HCT116 (cell line): ENCODE data around the gene PCDHB5.
"Not testable (repeated sequence)": the region's sequence is repeated elsewhere in the genome, so short reads cannot be mapped to it uniquely, and the experiment has no call there.

Experiments
- EGR1 ChIP-seq: IDR thresholded peaks from 2 replicates; pipeline ENCODE4 v1.6.1; 2012; ENCODE audit warnings: low read depth
- EZH2 ChIP-seq: fragments of 200-600 bp; sonication (generic); IDR thresholded peaks from 2 replicates; pipeline ENCODE4 v1.6.1; 2017; ENCODE audit warnings: antibody characterized with exemption, mixed run types
- EZH2phosphoT487 ChIP-seq: fragments of 200-600 bp; IDR thresholded peaks from 2 replicates; pipeline ENCODE4 v1.6.1; 2018; ENCODE audit warnings: antibody characterized with exemption, borderline replicate concordance
- POLR2A ChIP-seq: IDR thresholded peaks from 2 replicates; pipeline ENCODE4 v1.7.0; 2011; ENCODE audit warnings: borderline replicate concordance; ENCODE audit not compliant: insufficient read depth, insufficient read length; ENCODE audit errors: extremely low read depth
- POLR2AphosphoS5 ChIP-seq: IDR thresholded peaks from 2 replicates; pipeline ENCODE4 v1.6.1; 2011; ENCODE audit warnings: mild to moderate bottlenecking, low read depth, low read length, moderate library complexity
- RAD21 ChIP-seq: IDR thresholded peaks from 2 replicates; pipeline ENCODE4 v1.6.1; 2012; ENCODE audit warnings: low read depth, mild to moderate bottlenecking
- SIN3A ChIP-seq: IDR thresholded peaks from 2 replicates; pipeline ENCODE4 v1.6.1; 2012; ENCODE audit warnings: low read depth
- SP1 ChIP-seq: IDR thresholded peaks from 2 replicates; pipeline ENCODE4 v1.6.1; 2012; ENCODE audit warnings: low read depth
- ZNF274 ChIP-seq: fragments of 200-500 bp; sonication (Bioruptor generic); IDR thresholded peaks from 2 replicates; pipeline ENCODE4 v1.6.1; 2014; ENCODE audit warnings: mild to moderate bottlenecking, low read depth, low read length, inconsistent platforms
- TF ChIP-seq, protein P1 (sequence below), 3 experiments: fragments of 200-600 bp in 1 of 3; sonication (generic) in 1 of 3; IDR thresholded peaks in 2 of 3; conservative IDR thresholded peaks in 1 of 3; 2 replicates each; pipeline ENCODE4 v1.5.1; 2012 to 2017; ENCODE audit warnings: low read depth in 2 of 3, low read length in 2 of 3, antibody characterized with exemption in 1 of 3, borderline replicate concordance in 1 of 3, control low read depth in 1 of 3, mild to moderate bottlenecking in 1 of 3, mixed read lengths in 1 of 3, mixed run types in 1 of 3, moderate library complexity in 1 of 3; ENCODE audit not compliant: insufficient read depth in 1 of 3
- TF ChIP-seq, protein P2 (sequence below): IDR thresholded peaks from 2 replicates; pipeline ENCODE4 v1.6.1; 2012; ENCODE audit warnings: low read depth

DNA sequence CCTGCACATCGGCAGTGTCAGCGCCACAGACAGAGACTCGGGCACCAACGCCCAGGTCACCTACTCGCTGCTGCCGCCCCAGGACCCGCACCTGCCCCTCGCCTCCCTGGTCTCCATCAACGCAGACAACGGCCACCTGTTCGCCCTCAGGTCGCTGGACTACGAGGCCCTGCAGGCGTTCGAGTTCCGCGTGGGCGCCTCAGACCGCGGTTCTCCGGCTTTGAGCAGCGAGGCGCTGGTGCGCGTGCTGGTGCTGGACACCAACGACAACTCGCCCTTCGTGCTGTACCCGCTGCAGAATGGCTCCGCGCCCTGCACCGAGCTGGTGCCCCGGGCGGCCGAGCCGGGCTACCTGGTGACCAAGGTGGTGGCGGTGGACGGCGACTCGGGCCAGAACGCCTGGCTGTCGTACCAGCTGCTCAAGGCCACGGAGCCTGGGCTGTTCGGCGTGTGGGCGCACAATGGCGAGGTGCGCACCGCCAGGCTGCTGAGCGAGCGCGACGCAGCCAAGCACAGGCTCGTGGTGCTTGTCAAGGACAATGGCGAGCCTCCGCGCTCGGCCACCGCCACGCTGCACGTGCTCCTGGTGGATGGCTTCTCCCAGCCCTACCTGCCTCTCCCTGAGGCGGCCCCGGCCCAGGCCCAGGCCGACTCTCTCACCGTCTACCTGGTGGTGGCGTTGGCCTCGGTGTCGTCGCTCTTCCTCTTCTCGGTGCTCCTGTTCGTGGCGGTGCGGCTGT is 11.4 kb upstream of the PCDHB5 start:
- TF ChIP-seq, protein P1, sequence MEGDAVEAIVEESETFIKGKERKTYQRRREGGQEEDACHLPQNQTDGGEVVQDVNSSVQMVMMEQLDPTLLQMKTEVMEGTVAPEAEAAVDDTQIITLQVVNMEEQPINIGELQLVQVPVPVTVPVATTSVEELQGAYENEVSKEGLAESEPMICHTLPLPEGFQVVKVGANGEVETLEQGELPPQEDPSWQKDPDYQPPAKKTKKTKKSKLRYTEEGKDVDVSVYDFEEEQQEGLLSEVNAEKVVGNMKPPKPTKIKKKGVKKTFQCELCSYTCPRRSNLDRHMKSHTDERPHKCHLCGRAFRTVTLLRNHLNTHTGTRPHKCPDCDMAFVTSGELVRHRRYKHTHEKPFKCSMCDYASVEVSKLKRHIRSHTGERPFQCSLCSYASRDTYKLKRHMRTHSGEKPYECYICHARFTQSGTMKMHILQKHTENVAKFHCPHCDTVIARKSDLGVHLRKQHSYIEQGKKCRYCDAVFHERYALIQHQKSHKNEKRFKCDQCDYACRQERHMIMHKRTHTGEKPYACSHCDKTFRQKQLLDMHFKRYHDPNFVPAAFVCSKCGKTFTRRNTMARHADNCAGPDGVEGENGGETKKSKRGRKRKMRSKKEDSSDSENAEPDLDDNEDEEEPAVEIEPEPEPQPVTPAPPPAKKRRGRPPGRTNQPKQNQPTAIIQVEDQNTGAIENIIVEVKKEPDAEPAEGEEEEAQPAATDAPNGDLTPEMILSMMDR (IDR thresholded peaks at IDR 0.05 in 2 of 3, conservative IDR thresholded peaks at IDR 0.05 in 1 of 3; ENCODE audit: borderline replicate concordance in 1 of 3, insufficient read depth in 1 of 3, low read depth in 2 of 3, low read length in 2 of 3), result not testable (repeated sequence)
- TF ChIP-seq POLR2A, EGR1, SP1, SIN3A, EZH2, RAD21, ZNF274, POLR2AphosphoS5, EZH2phosphoT487: not testable (repeated sequence)
- TF ChIP-seq, protein P2, sequence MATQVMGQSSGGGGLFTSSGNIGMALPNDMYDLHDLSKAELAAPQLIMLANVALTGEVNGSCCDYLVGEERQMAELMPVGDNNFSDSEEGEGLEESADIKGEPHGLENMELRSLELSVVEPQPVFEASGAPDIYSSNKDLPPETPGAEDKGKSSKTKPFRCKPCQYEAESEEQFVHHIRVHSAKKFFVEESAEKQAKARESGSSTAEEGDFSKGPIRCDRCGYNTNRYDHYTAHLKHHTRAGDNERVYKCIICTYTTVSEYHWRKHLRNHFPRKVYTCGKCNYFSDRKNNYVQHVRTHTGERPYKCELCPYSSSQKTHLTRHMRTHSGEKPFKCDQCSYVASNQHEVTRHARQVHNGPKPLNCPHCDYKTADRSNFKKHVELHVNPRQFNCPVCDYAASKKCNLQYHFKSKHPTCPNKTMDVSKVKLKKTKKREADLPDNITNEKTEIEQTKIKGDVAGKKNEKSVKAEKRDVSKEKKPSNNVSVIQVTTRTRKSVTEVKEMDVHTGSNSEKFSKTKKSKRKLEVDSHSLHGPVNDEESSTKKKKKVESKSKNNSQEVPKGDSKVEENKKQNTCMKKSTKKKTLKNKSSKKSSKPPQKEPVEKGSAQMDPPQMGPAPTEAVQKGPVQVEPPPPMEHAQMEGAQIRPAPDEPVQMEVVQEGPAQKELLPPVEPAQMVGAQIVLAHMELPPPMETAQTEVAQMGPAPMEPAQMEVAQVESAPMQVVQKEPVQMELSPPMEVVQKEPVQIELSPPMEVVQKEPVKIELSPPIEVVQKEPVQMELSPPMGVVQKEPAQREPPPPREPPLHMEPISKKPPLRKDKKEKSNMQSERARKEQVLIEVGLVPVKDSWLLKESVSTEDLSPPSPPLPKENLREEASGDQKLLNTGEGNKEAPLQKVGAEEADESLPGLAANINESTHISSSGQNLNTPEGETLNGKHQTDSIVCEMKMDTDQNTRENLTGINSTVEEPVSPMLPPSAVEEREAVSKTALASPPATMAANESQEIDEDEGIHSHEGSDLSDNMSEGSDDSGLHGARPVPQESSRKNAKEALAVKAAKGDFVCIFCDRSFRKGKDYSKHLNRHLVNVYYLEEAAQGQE, result not testable (repeated sequence)
